ENCODE data around the gene ZNF808. TPM values are rescaled to one million over a fixed set of nuclear protein-coding genes. Genes with fewer than 3 reads are reported as not detected.
"Not testable (repeated sequence)": the region's sequence is repeated elsewhere in the genome, so short reads cannot be mapped to it uniquely, and the experiment has no call there.

The ZNF808 gene
- total RNA-seq, 1 donor from 2014 or later, result 9.0 TPM

- no peaks in the 10 kb centered on the region for H3K27me3 ChIP-seq
- no peak for TF ChIP-seq CTCF (IDR thresholded peaks at IDR 0.05)
- H3K4me1 ChIP-seq, result no peaks in the 10 kb centered on the region
- intact Hi-C loops (cut with DNase I), result no loop called here
- no peak overlapping the region for H3K4me3 ChIP-seq
- no peak for DNase-seq (ENCODE audit: low spot score in 2 of 2)
- H3K27ac ChIP-seq, result no peak overlapping the region
- H3K36me3 ChIP-seq, result peaks cover 0 to 4% of the 10 kb centered on the region in 2 donors
- H3K9me3 ChIP-seq, result peaks cover 14 to 73% of the 10 kb centered on the region in 2 donors
Measured at GRCh38 chr19:52494518-52494917, 33.0 kb upstream of the ZNF808 start.

GRCh38 chr19:52498571-52498970 lies 28.9 kb upstream of the ZNF808 start:
- peaks cover 6 to 25% of the 10 kb centered on the region in 2 donors for H3K36me3 ChIP-seq

GRCh38 chr19:52500474-52500873 lies 27.0 kb upstream of the ZNF808 start:
- H3K4me1 ChIP-seq; DNase-seq (ENCODE audit: low spot score in 2 of 2); H3K4me3 ChIP-seq; intact Hi-C loops (cut with DNase I); H3K27ac ChIP-seq; H3K27me3 ChIP-seq: not testable (repeated sequence)
- Histone ChIP-seq H3K9me3 (peaks cover 4 to 76% of the 10 kb centered on the region in 2 donors), H3K36me3 (peaks cover 11 to 40% of the 10 kb centered on the region in 2 donors)

More at GRCh38 chr19:52498571-52498970, 28.9 kb upstream of the ZNF808 start:
- intact Hi-C loops (cut with DNase I), result no loop called here
- Histone ChIP-seq H3K27ac (no peak overlapping the region), H3K4me1 (no peaks in the 10 kb centered on the region), H3K9me3 (peaks cover 14 to 78% of the 10 kb centered on the region in 2 donors), H3K4me3 (no peak overlapping the region), H3K27me3 (no peaks in the 10 kb centered on the region)
- TF ChIP-seq CTCF (IDR thresholded peaks at IDR 0.05), result no peak
- no peak for DNase-seq (ENCODE audit: low spot score in 2 of 2)

GRCh38 chr19:52500991-52501390 lies 26.5 kb upstream of the ZNF808 start:
- H3K27ac ChIP-seq; H3K4me1 ChIP-seq; intact Hi-C loops (cut with DNase I); H3K4me3 ChIP-seq; DNase-seq (ENCODE audit: low spot score in 2 of 2); H3K27me3 ChIP-seq: not testable (repeated sequence)
- H3K9me3 ChIP-seq, result peaks cover 4 to 73% of the 10 kb centered on the region in 2 donors
- peaks cover 11 to 44% of the 10 kb centered on the region in 2 donors for H3K36me3 ChIP-seq

GRCh38 chr19:52507266-52507665 lies 20.2 kb upstream of the ZNF808 start:
- no peak for TF ChIP-seq CTCF (IDR thresholded peaks at IDR 0.05)
- H3K9me3 ChIP-seq, result peaks cover 0 to 82% of the 10 kb centered on the region in 2 donors
- no peak overlapping the region for H3K4me3 ChIP-seq
- H3K27me3 ChIP-seq, result no peaks in the 10 kb centered on the region
- H3K27ac ChIP-seq, result no peak overlapping the region
- intact Hi-C loops (cut with DNase I), result no loop called here
- H3K36me3 ChIP-seq, result peaks cover 18 to 83% of the 10 kb centered on the region in 2 donors
- no peak for DNase-seq (ENCODE audit: low spot score in 2 of 2)
- H3K4me1 ChIP-seq, result no peaks in the 10 kb centered on the region

- TF ChIP-seq CTCF (IDR thresholded peaks at IDR 0.05), result no peak
- no peaks in the 10 kb centered on the region for H3K4me1 ChIP-seq
- H3K9me3 ChIP-seq, result peaks cover 4 to 65% of the 10 kb centered on the region in 2 donors
- DNase-seq (ENCODE audit: low spot score in 2 of 2), result no peak
- intact Hi-C loops (cut with DNase I), result no loop called here
- H3K4me3 ChIP-seq, result no peak overlapping the region
- H3K27ac ChIP-seq, result no peak overlapping the region
- no peaks in the 10 kb centered on the region for H3K27me3 ChIP-seq
- H3K36me3 ChIP-seq, result peaks cover 5 to 10% of the 10 kb centered on the region in 2 donors
Measured at GRCh38 chr19:52516191-52516590, 11.3 kb upstream of the ZNF808 start.

GRCh38 chr19:52518646-52519045 lies 8.8 kb upstream of the ZNF808 start:
- no peaks in the 10 kb centered on the region for H3K4me1 ChIP-seq
- H3K4me3 ChIP-seq, result no peak overlapping the region
- H3K9me3 ChIP-seq, result peaks cover 4 to 42% of the 10 kb centered on the region in 2 donors
- no peak for TF ChIP-seq CTCF (IDR thresholded peaks at IDR 0.05)
- H3K36me3 ChIP-seq, result peaks cover 0 to 3% of the 10 kb centered on the region in 2 donors
- H3K27me3 ChIP-seq, result no peaks in the 10 kb centered on the region
- H3K27ac ChIP-seq, result no peak overlapping the region
- intact Hi-C loops (cut with DNase I), result no loop called here
- no peak for DNase-seq (ENCODE audit: low spot score in 2 of 2)

- H3K27me3 ChIP-seq; H3K27ac ChIP-seq; H3K36me3 ChIP-seq; intact Hi-C loops (cut with DNase I); DNase-seq (ENCODE audit: low spot score in 2 of 2); H3K4me3 ChIP-seq; H3K4me1 ChIP-seq: not testable (repeated sequence)
- peaks cover 4 to 41% of the 10 kb centered on the region in 2 donors for H3K9me3 ChIP-seq
Measured at GRCh38 chr19:52519175-52519574, 8.3 kb upstream of the ZNF808 start.
